T-cell (primary cell): ENCODE results near the gene BDP1. TPM values are rescaled to one million over a fixed set of nuclear protein-coding genes. Genes with fewer than 3 reads are reported as not detected.
"Not testable (repeated sequence)": the region's sequence is repeated elsewhere in the genome, so short reads cannot be mapped to it uniquely, and the experiment has no call there.

Experiments
- ATAC-seq, 4 experiments: fragments of 200-7000 bp in 3 of 4; fragments of 150-1000 bp in 1 of 4; cut with Tn5 transposase; replicated peaks in 1 of 4; 1 replicate in 3 of 4; 2 replicates in 1 of 4; pipeline ENCODE4 v1.10.0; 2021; ENCODE audit warnings: moderate library complexity in 3 of 4, mild to moderate bottlenecking in 2 of 4, moderate number of reproducible peaks in 1 of 4
- CTCF ChIA-PET, 2 donors: fragments of 300-600 bp; sonication (Branson Sonifier 250); formaldehyde crosslinking; loops; one replicate each; lab custom pipeline; 2022; ENCODE audit warnings: antibody characterized with exemption in 2 of 2; lab: Charles Lee
- POLR2A ChIA-PET, 2 donors: fragments of 300-600 bp; sonication (Branson Sonifier 250); formaldehyde crosslinking; loops; one replicate each; lab custom pipeline; 2022; ENCODE audit warnings: antibody characterized with exemption in 2 of 2; lab: Charles Lee
- DNase-seq, 35 experiments: peaks; one replicate each; pipeline versions ENCODE4 v3.0.0 to v3.0.0-alpha.2; 2013 to 2023
- H3K27ac ChIP-seq: one replicate; pipeline ENCODE4 v1.5.1; 2013; ENCODE audit warnings: low read length
- H3K27me3 ChIP-seq, 2 experiments: replicated peaks in 1 of 2; 1 replicate in 1 of 2; 2 replicates in 1 of 2; pipeline versions ENCODE4 v1.6.1 to v1.7.0; 2013; ENCODE audit warnings: low read length in 1 of 2, mixed read lengths in 1 of 2; ENCODE audit not compliant: control insufficient read depth in 2 of 2, insufficient read depth in 2 of 2; ENCODE audit errors: extremely low read depth in 1 of 2
- H3K36me3 ChIP-seq, 2 donors: 1 replicate in 1 of 2; 2 replicates in 1 of 2; pipeline versions ENCODE4 v1.6.1 to v1.7.0; 2013; ENCODE audit warnings: low read length in 1 of 2; ENCODE audit not compliant: control insufficient read depth in 2 of 2, insufficient read depth in 1 of 2; ENCODE audit errors: extremely low read depth in 1 of 2
- H3K4me1 ChIP-seq, 2 experiments: 1 replicate in 1 of 2; 2 replicates in 1 of 2; pipeline versions ENCODE4 v1.6.1 to v1.7.0; 2013; ENCODE audit warnings: low read length in 2 of 2, mixed read lengths in 1 of 2; ENCODE audit not compliant: insufficient read depth in 2 of 2, control insufficient read depth in 1 of 2; ENCODE audit errors: extremely low read depth in 1 of 2
- H3K4me3 ChIP-seq, 2 donors: 1 replicate in 1 of 2; 2 replicates in 1 of 2; pipeline versions ENCODE4 v1.5.1 to v1.7.0; 2013; ENCODE audit warnings: mild to moderate bottlenecking in 2 of 2, low read length in 1 of 2, moderate library complexity in 1 of 2; ENCODE audit not compliant: control insufficient read depth in 1 of 2; ENCODE audit errors: extremely low read depth in 1 of 2
- H3K9me3 ChIP-seq: 2 replicates; pipeline ENCODE4 v1.7.0; 2013
- H3K27ac Mint-ChIP-seq, 2 donors: one replicate each; pipeline ENCODE4 v1.8.0; 2020 to 2021; ENCODE audit warnings: mild to moderate bottlenecking in 2 of 2, mixed read lengths in 2 of 2
- H3K27me3 Mint-ChIP-seq, 2 donors: one replicate each; pipeline ENCODE4 v1.8.0; 2021 to 2022; ENCODE audit warnings: mixed read lengths in 2 of 2
- H3K36me3 Mint-ChIP-seq: one replicate; pipeline ENCODE4 v1.8.0; 2021; ENCODE audit warnings: mixed read lengths
- H3K4me1 Mint-ChIP-seq, 3 donors: one replicate each; pipeline ENCODE4 v1.8.0; 2020 to 2022; ENCODE audit warnings: mixed read lengths in 3 of 3, mild to moderate bottlenecking in 1 of 3
- H3K4me3 Mint-ChIP-seq, 3 donors: one replicate each; pipeline ENCODE4 v1.8.0; 2020 to 2022; ENCODE audit warnings: mild to moderate bottlenecking in 3 of 3, mixed read lengths in 3 of 3, moderate library complexity in 3 of 3
- H3K9me3 Mint-ChIP-seq, 3 donors: one replicate each; pipeline ENCODE4 v1.8.0; 2020 to 2022; ENCODE audit warnings: mixed read lengths in 3 of 3
- WGBS: methylation state at CpG from one replicate; pipeline ENCODE4 v1.1.5; 2013; ENCODE audit warnings: missing lambda C conversion rate; ENCODE audit not compliant: insufficient coverage; 5-methylcytosine and 5-hydroxymethylcytosine counted together
- total RNA-seq, 35 experiments: library from RNA in 6 of 35; stranded (reverse) in 6 of 35; fragments of 120-200 nt in 1 of 35; gene quantifications; one replicate each; pipeline versions ENCODE4 v1.2.1 to v1.2.4 and lab custom pipeline; 2013 to 2026

Gene BDP1
- total RNA-seq, 5 donors from 2014 or later (not counting 1 experiment from before 2014, with no cell fraction given) = 34.0 to 43.9 (median 40.6) TPM

- H3K4me1 Mint-ChIP-seq = no peaks in the 10 kb centered on the region
- no peaks in the 10 kb centered on the region for H3K9me3 ChIP-seq
- H3K4me3 ChIP-seq = no peak overlapping the region
- H3K27me3 Mint-ChIP-seq = no peaks in the 10 kb centered on the region
- no peak overlapping the region for H3K27ac Mint-ChIP-seq
- ChIA-PET POLR2A (no interaction called here), CTCF (no interaction called here)
- peaks cover 6 to 46% of the 10 kb centered on the region in 2 donors for H3K36me3 ChIP-seq
- H3K27me3 ChIP-seq = no peaks in the 10 kb centered on the region
- no peaks in the 10 kb centered on the region for H3K9me3 Mint-ChIP-seq
- no peaks in the 10 kb centered on the region for H3K4me1 ChIP-seq
- H3K27ac ChIP-seq = no peak overlapping the region
- H3K4me3 Mint-ChIP-seq = no peak overlapping the region
- H3K36me3 Mint-ChIP-seq = peaks cover 41% of the 10 kb centered on the region
- ATAC-seq = no peak
- no peak for DNase-seq
Measured at GRCh38 chr5:71564895-71565294, 109.4 kb downstream of the BDP1 start.

- ATAC-seq = no peak
- Histone ChIP-seq H3K27me3 (no peaks in the 10 kb centered on the region), H3K36me3 (peaks cover 0 to 15% of the 10 kb centered on the region in 2 donors), H3K4me1 (no peaks in the 10 kb centered on the region), H3K9me3 (no peaks in the 10 kb centered on the region), H3K4me3 (no peak overlapping the region), H3K27ac (no peak overlapping the region)
- Mint-ChIP-seq H3K9me3 (no peaks in the 10 kb centered on the region), H3K4me3 (no peak overlapping the region), H3K27me3 (no peaks in the 10 kb centered on the region), H3K27ac (no peak overlapping the region), H3K4me1 (no peaks in the 10 kb centered on the region), H3K36me3 (peaks cover 29% of the 10 kb centered on the region)
- WGBS = no CpG with 5 or more reads among the region's 5 CpGs
- ChIA-PET POLR2A (interaction anchor here in 1 of 2 donors (0.6 kb wide), 1 partner anchor 51 kb away, joined by 3 read pairs; no protein-coding TSS in a partner anchor), CTCF (no interaction called here)
- no peak for DNase-seq
Measured at GRCh38 chr5:71569748-71570509, 114.5 kb downstream of the BDP1 start.

GRCh38 chr5:71571811-71572210 is 116.4 kb downstream of the BDP1 start:
- H3K4me1 Mint-ChIP-seq, H3K4me1 ChIP-seq, CTCF ChIA-PET, POLR2A ChIA-PET, ATAC-seq, H3K27me3 ChIP-seq, H3K9me3 ChIP-seq, H3K27ac ChIP-seq, H3K27me3 Mint-ChIP-seq, H3K27ac Mint-ChIP-seq, H3K4me3 ChIP-seq, H3K4me3 Mint-ChIP-seq, H3K36me3 ChIP-seq, DNase-seq, H3K9me3 Mint-ChIP-seq: not testable (repeated sequence)
- WGBS = 96% methylated on average over 5 of the region's 7 CpGs
- H3K36me3 Mint-ChIP-seq = peaks cover 28% of the 10 kb centered on the region

GRCh38 chr5:71573591-71573990 is 118.1 kb downstream of the BDP1 start:
- peaks cover 0 to 6% (median 4%) of the 10 kb centered on the region in 3 donors for H3K9me3 Mint-ChIP-seq
- H3K4me3 Mint-ChIP-seq = no peak overlapping the region
- POLR2A ChIA-PET = no interaction called here
- Histone ChIP-seq H3K9me3 (no peaks in the 10 kb centered on the region), H3K27ac (no peak overlapping the region), H3K4me3 (no peak overlapping the region), H3K36me3 (peaks cover 0 to under 1% of the 10 kb centered on the region in 2 donors), H3K4me1 (no peaks in the 10 kb centered on the region), H3K27me3 (no peaks in the 10 kb centered on the region)
- no peak for DNase-seq
- 82% methylated on average over 5 of the region's 7 CpGs for WGBS
- ATAC-seq = no peak
- H3K27me3 Mint-ChIP-seq = no peaks in the 10 kb centered on the region
- CTCF ChIA-PET = no interaction called here
- no peaks in the 10 kb centered on the region for H3K4me1 Mint-ChIP-seq
- no peak overlapping the region for H3K27ac Mint-ChIP-seq
- H3K36me3 Mint-ChIP-seq = peaks cover 39% of the 10 kb centered on the region

- not testable (repeated sequence) for H3K4me1 ChIP-seq, H3K27ac Mint-ChIP-seq, H3K4me3 Mint-ChIP-seq, H3K27me3 Mint-ChIP-seq, DNase-seq, H3K27ac ChIP-seq, H3K9me3 Mint-ChIP-seq, H3K4me1 Mint-ChIP-seq, H3K9me3 ChIP-seq, H3K36me3 ChIP-seq, ATAC-seq, H3K27me3 ChIP-seq, H3K4me3 ChIP-seq
- ChIA-PET CTCF (interaction anchor here in 1 of 2 donors (0.6 kb wide), 1 partner anchor 17 kb away, joined by 5 read pairs; no protein-coding TSS in a partner anchor), POLR2A (interaction anchor here in 1 of 2 donors (0.6 kb wide), 1 partner anchor 70 kb away, joined by 3 read pairs; no protein-coding TSS in a partner anchor)
- H3K36me3 Mint-ChIP-seq = peaks cover 36% of the 10 kb centered on the region
- WGBS = 100% methylated on average over 1 of the region's 4 CpGs
Measured at GRCh38 chr5:71575588-71575987, 120.1 kb downstream of the BDP1 start.

- ChIA-PET POLR2A (no interaction called here), CTCF (no interaction called here)
- Mint-ChIP-seq H3K27ac (no peak overlapping the region), H3K9me3 (peaks cover 0 to 6% (median 4%) of the 10 kb centered on the region in 3 donors), H3K4me1 (no peaks in the 10 kb centered on the region), H3K4me3 (no peak overlapping the region), H3K27me3 (no peaks in the 10 kb centered on the region), H3K36me3 (peaks cover 36% of the 10 kb centered on the region)
- no CpG with 5 or more reads among the region's 3 CpGs for WGBS
- ATAC-seq (no peak), DNase-seq (no peak)
- Histone ChIP-seq H3K36me3 (no peaks in the 10 kb centered on the region), H3K27me3 (no peaks in the 10 kb centered on the region), H3K9me3 (no peaks in the 10 kb centered on the region), H3K27ac (no peak overlapping the region), H3K4me1 (no peaks in the 10 kb centered on the region), H3K4me3 (no peak overlapping the region)
Measured at GRCh38 chr5:71576241-71576640, 120.8 kb downstream of the BDP1 start.
